NT2/D1 (cell line): ENCODE measurements around the gene NEURL2.

Source experiments
- SUZ12 ChIP-seq: IDR thresholded peaks from 2 replicates; pipeline ENCODE4 v1.6.1; 2011; ENCODE audit not compliant: insufficient read length, insufficient read depth; ENCODE audit errors: extremely low read depth
- YY1 ChIP-seq: IDR thresholded peaks from 2 replicates; pipeline ENCODE4 v1.6.1; 2011; ENCODE audit not compliant: insufficient read length, insufficient read depth
- ZNF274 ChIP-seq: IDR thresholded peaks from 2 replicates; pipeline ENCODE4 v1.6.1; 2011; ENCODE audit warnings: mild to moderate bottlenecking, low read depth, low read length

DNA sequence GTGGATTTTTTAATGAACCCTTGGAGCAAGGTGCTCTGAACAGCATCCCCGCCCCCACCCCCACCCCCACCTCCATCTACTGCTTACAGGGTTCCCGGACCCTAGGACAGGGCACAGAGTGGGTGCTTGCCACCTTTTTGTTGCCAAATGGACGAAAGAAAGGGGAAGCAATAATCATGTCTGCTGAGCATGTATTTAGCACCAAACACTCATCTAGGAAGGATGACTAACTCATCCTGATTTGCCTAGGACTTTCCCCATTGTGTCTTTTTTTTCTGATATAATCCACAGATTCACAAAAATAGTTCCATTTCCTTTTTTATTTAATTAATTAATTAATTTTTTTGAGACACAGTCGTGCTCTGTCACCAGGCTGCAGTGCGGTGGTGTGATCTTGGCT is 22.1 kb upstream of the NEURL2 start:
- TF ChIP-seq ZNF274 (no peak), YY1 (no peak), SUZ12 (no peak)
